Muscle of leg (tissue), 11 donors: Measurements from ENCODE around the gene RPUSD1. TPM values are rescaled to one million over a fixed set of nuclear protein-coding genes. Genes with fewer than 3 reads are reported as not detected.

Experiments
- DNase-seq: peaks from one replicate; pipeline ENCODE4 v3.0.0; 2013
- H3K27ac ChIP-seq: one replicate; pipeline ENCODE4 v1.5.1; 2013; ENCODE audit warnings: mild to moderate bottlenecking, low read length, control low read depth
- H3K27me3 ChIP-seq: one replicate; pipeline ENCODE4 v1.6.1; 2013; ENCODE audit warnings: low read length; ENCODE audit not compliant: control insufficient read depth, insufficient read depth
- H3K36me3 ChIP-seq: one replicate; pipeline ENCODE4 v1.6.1; 2013; ENCODE audit warnings: low read length; ENCODE audit not compliant: control insufficient read depth, insufficient read depth
- H3K4me1 ChIP-seq: one replicate; pipeline ENCODE4 v1.6.1; 2013; ENCODE audit warnings: low read length; ENCODE audit not compliant: control insufficient read depth, insufficient read depth
- H3K4me3 ChIP-seq: one replicate; pipeline ENCODE4 v1.5.1; 2013; ENCODE audit warnings: low read length, control low read depth
- H3K9me3 ChIP-seq: replicated peaks from 2 replicates; pipeline ENCODE4 v1.6.1; 2013; ENCODE audit warnings: low read depth, low read length; ENCODE audit not compliant: control insufficient read depth
- WGBS: methylation state at CpG from one replicate; pipeline ENCODE4 v1.1.5; 2013; ENCODE audit warnings: missing lambda C conversion rate; ENCODE audit not compliant: insufficient coverage; 5-methylcytosine and 5-hydroxymethylcytosine counted together
- polyA plus RNA-seq, 8 donors: library from polyadenylated mRNA; unstranded; fragments of 120-200 nt; gene quantifications; one replicate each; pipeline versions ENCODE4 v1.2.1 to v1.2.3, GENCODE V29; 2013; ENCODE audit warnings: inconsistent platforms in 1 of 8, low replicate concordance in 1 of 8; ENCODE audit not compliant: insufficient read length in 8 of 8, insufficient read depth in 1 of 8
- total RNA-seq: library from RNA; stranded (reverse); fragments of 120-200 nt; gene quantifications from one replicate; pipeline ENCODE4 v1.2.4, GENCODE V29; 2013

RPUSD1 gene
- total and polyA plus RNA-seq, 9 donors: 9.4 to 13.9 (median 11.9) TPM

DNA sequence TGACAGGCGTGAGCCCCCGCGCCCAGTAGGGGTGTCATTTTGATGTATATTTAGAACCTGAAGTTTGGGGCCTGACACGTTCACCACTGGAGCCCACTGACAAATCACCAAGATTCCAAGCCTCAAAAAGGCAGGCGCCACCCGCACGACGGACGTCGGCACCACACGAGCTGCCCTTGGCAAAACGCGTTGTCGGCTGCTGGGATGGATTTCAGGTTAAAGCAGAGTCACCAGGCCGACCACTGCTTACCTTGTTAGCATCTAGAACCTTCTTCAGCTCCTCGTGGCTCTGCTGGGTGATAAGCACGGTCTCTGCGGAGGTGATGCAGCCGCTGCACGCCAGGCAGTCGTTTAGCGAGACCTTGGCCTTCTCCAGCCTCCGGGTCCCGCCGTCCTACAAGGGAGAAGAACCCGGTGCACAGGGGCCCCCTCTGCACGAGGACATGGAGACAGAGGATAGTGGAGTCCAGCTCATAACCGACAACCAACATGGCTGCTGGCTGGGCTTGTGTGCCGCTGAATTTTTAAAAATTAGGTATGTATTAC lies 51.2 kb downstream of the RPUSD1 start:
- Histone ChIP-seq H3K4me3 (no peak overlapping the region), H3K27ac (no peak overlapping the region), H3K9me3 (no peaks in the 10 kb centered on the region), H3K4me1 (peaks cover 14% of the 10 kb centered on the region), H3K36me3 (peaks cover 63% of the 10 kb centered on the region), H3K27me3 (no peaks in the 10 kb centered on the region)
- no peak for DNase-seq
- 91% methylated on average over 24 of the region's 29 CpGs for WGBS

DNA sequence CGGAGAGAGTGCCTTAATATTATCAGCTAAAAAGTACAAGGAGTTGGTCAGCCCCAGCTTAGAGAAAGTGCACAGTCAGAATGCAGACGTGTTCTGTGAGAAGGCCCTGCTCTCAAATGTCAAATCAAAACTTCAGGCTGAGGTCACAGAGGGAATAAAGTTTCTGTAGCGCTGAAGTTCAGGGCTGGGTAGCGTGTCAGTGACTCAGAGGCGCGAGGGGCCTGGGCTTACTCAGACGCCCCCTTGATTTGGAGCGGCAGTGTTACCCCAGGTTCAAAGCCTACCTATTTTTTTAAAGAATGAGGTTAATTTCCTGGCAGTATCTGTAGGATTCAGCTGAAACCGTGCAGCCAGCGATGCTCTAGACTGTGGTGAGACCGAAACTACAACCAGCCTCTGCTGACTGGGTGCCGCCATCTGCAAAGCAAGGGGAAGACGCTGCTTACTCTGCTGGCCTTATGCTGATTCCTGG lies 52.2 kb downstream of the RPUSD1 start:
- Histone ChIP-seq H3K27ac (no peak overlapping the region), H3K4me1 (peaks cover 10% of the 10 kb centered on the region), H3K36me3 (peaks cover 72% of the 10 kb centered on the region), H3K4me3 (no peak overlapping the region), H3K27me3 (no peaks in the 10 kb centered on the region), H3K9me3 (no peaks in the 10 kb centered on the region)
- WGBS: 87% methylated on average over 13 of the region's 13 CpGs
- DNase-seq: no peak

DNA sequence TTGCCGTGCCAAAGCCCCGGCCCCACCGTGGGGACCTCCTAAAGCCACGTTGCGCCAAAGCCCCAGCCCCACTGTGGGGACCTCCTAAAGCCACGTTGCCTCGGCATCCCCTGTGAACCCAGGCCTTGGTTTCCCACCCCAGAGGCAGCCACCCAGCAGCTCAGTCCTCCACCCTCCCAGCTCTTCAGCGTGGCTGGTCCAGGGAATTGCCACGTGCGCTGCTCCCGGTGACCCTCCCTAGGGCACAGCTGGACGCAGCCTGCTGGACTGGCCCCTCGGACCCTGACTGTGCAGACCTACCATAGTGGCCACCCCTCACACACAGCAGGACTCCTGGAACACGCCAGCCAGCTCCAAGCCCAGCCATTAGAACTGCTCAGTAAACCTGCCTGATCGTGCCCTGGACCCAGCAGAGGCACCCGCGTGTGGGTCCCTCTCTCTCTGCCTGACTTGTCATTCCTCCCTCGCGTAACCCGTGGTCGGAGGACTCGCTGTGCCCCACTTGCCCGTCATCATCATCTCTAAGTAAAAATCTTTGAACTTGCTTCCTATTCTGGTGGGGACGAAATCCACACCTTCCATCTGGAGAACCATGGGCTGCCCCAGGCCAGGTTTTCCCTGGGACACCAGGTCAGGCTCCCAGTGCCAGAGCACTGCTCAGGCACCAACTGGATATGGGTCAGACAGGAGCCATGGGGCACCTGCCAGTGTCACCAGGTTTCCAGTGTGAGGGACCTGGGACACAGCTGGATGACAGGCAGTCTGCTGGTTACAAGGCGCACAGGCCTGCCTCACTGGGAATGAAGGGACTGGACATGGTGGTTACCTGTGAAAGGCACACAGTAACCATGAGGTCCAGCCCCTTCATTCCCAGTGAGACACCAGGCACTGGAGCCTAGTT lies 53.0 kb downstream of the RPUSD1 start:
- WGBS: 89% methylated on average over 24 of the region's 25 CpGs
- H3K9me3 ChIP-seq: no peaks in the 10 kb centered on the region
- peaks cover 79% of the 10 kb centered on the region for H3K36me3 ChIP-seq

More for the DNA sequence above, 53.0 kb downstream of the RPUSD1 start:
- Histone ChIP-seq H3K27me3 (no peaks in the 10 kb centered on the region), H3K4me3 (no peak overlapping the region), H3K27ac (no peak overlapping the region), H3K4me1 (peaks cover 8% of the 10 kb centered on the region)
- DNase-seq: no peak

Other genes with a start within 250 kb of the RPUSD1 start
- 0.13 TPM for gene PRR35, start 228.0 kb downstream of the RPUSD1 start, total RNA-seq
- gene PRR35, start 228.0 kb downstream of the RPUSD1 start, polyA plus RNA-seq: under 1 TPM in 7 of 8 donors, not detected in 1; 0.07 to 0.30 (median 0.13) TPM
- gene NHLRC4, start 221.4 kb downstream of the RPUSD1 start, total RNA-seq: 1.5 TPM
- gene NHLRC4, start 221.4 kb downstream of the RPUSD1 start, polyA plus RNA-seq: 1 to 10 TPM; 1.3 to 1.8 (median 1.5) TPM
- gene PIGQ, start 218.4 kb downstream of the RPUSD1 start, total RNA-seq: 12.2 TPM
- gene PIGQ, start 218.4 kb downstream of the RPUSD1 start, polyA plus RNA-seq: 10 to 100 TPM; 14.1 to 23.2 (median 19.2) TPM
- 9.4 TPM for gene RAB40C, start 198.3 kb downstream of the RPUSD1 start, total RNA-seq
- 10 to 100 TPM; 10.3 to 15.4 (median 13.2) TPM for gene RAB40C, start 198.3 kb downstream of the RPUSD1 start, polyA plus RNA-seq
- 0.22 TPM for gene WFIKKN1, start 157.4 kb downstream of the RPUSD1 start, total RNA-seq
- under 1 TPM; 0.12 to 0.82 (median 0.39) TPM for gene WFIKKN1, start 157.4 kb downstream of the RPUSD1 start, polyA plus RNA-seq
- gene METTL26, start 152.1 kb downstream of the RPUSD1 start, total RNA-seq: 47.9 TPM
- gene METTL26, start 152.1 kb downstream of the RPUSD1 start, polyA plus RNA-seq: 10 to 100 TPM; 39.3 to 59.1 (median 42.5) TPM
- gene MCRIP2, start 146.6 kb downstream of the RPUSD1 start, total RNA-seq: 18.6 TPM
- 10 to 100 TPM in 4 of 8 donors, 1 to 10 TPM in 4; 7.7 to 16.8 (median 10.8) TPM for gene MCRIP2, start 146.6 kb downstream of the RPUSD1 start, polyA plus RNA-seq
- gene WDR90, start 139.0 kb downstream of the RPUSD1 start, total RNA-seq: 12.3 TPM
- gene WDR90, start 139.0 kb downstream of the RPUSD1 start, polyA plus RNA-seq: 10 to 100 TPM; 10.6 to 30.5 (median 20.3) TPM
- gene RHOT2, start 120.2 kb downstream of the RPUSD1 start, total RNA-seq: 31.6 TPM
- gene RHOT2, start 120.2 kb downstream of the RPUSD1 start, polyA plus RNA-seq: 10 to 100 TPM; 45.1 to 88.7 (median 66.5) TPM
- gene RHBDL1, start 112.7 kb downstream of the RPUSD1 start, total RNA-seq: 1.3 TPM
- 1 to 10 TPM in 6 of 8 donors, under 1 TPM in 2; 0.84 to 2.6 (median 1.7) TPM for gene RHBDL1, start 112.7 kb downstream of the RPUSD1 start, polyA plus RNA-seq
- 70.7 TPM for gene STUB1, start 108.0 kb downstream of the RPUSD1 start, total RNA-seq
- gene STUB1, start 108.0 kb downstream of the RPUSD1 start, polyA plus RNA-seq: 100 to 1,000 TPM in 4 of 8 donors, 10 to 100 TPM in 4; 93.9 to 115 (median 100) TPM
- gene JMJD8, start 104.0 kb downstream of the RPUSD1 start, total RNA-seq: 20.7 TPM
- 10 to 100 TPM; 27.3 to 40.2 (median 34.5) TPM for gene JMJD8, start 104.0 kb downstream of the RPUSD1 start, polyA plus RNA-seq
- gene WDR24, start 98.0 kb downstream of the RPUSD1 start, total RNA-seq: 2.0 TPM
- gene WDR24, start 98.0 kb downstream of the RPUSD1 start, polyA plus RNA-seq: 10 to 100 TPM in 1 of 8 donors, 1 to 10 TPM in 7; 7.1 to 10.5 (median 8.9) TPM
- not detected for gene FBXL16, start 82.6 kb downstream of the RPUSD1 start, total RNA-seq
- gene FBXL16, start 82.6 kb downstream of the RPUSD1 start, polyA plus RNA-seq: under 1 TPM; 0.18 to 0.87 (median 0.42) TPM
- gene METRN, start 73.3 kb downstream of the RPUSD1 start, total RNA-seq: 35.6 TPM
- 10 to 100 TPM; 33.3 to 49.6 (median 34.9) TPM for gene METRN, start 73.3 kb downstream of the RPUSD1 start, polyA plus RNA-seq
- gene ANTKMT, start 67.2 kb downstream of the RPUSD1 start, total RNA-seq: 29.8 TPM
- 10 to 100 TPM; 14.1 to 22.8 (median 16.0) TPM for gene ANTKMT, start 67.2 kb downstream of the RPUSD1 start, polyA plus RNA-seq
- gene CCDC78, start 61.9 kb downstream of the RPUSD1 start, total RNA-seq: 0.18 TPM
- gene CCDC78, start 61.9 kb downstream of the RPUSD1 start, polyA plus RNA-seq: 1 to 10 TPM in 7 of 8 donors, under 1 TPM in 1; 0.77 to 2.1 (median 1.3) TPM
- 1.7 TPM for gene HAGHL, start 61.3 kb downstream of the RPUSD1 start, total RNA-seq
- 1 to 10 TPM; 1.8 to 4.7 (median 2.9) TPM for gene HAGHL, start 61.3 kb downstream of the RPUSD1 start, polyA plus RNA-seq
- gene CIAO3, start 47.4 kb downstream of the RPUSD1 start, total RNA-seq: 18.3 TPM
- gene CIAO3, start 47.4 kb downstream of the RPUSD1 start, polyA plus RNA-seq: 10 to 100 TPM; 14.3 to 19.6 (median 17.5) TPM
- 0.31 TPM for gene MSLN, start 27.6 kb downstream of the RPUSD1 start, total RNA-seq
- gene MSLN, start 27.6 kb downstream of the RPUSD1 start, polyA plus RNA-seq: 1 to 10 TPM in 4 of 8 donors, under 1 TPM in 4; 0.23 to 6.9 (median 0.93) TPM
- 14.5 TPM for gene CHTF18, start 239 bp upstream of the RPUSD1 start, total RNA-seq
- gene CHTF18, start 239 bp upstream of the RPUSD1 start, polyA plus RNA-seq: 10 to 100 TPM; 11.5 to 27.1 (median 18.0) TPM
- not detected for gene GNG13, start 12.4 kb upstream of the RPUSD1 start, total RNA-seq
- under 1 TPM in 1 of 8 donors, not detected in 7; 0.20 TPM for gene GNG13, start 12.4 kb upstream of the RPUSD1 start, polyA plus RNA-seq
- gene LMF1, start 182.6 kb upstream of the RPUSD1 start, total RNA-seq: 10.2 TPM
- 10 to 100 TPM in 4 of 8 donors, 1 to 10 TPM in 4; 8.7 to 14.1 (median 10.2) TPM for gene LMF1, start 182.6 kb upstream of the RPUSD1 start, polyA plus RNA-seq
- gene SOX8, start 193.4 kb upstream of the RPUSD1 start, total RNA-seq: 31.1 TPM
- gene SOX8, start 193.4 kb upstream of the RPUSD1 start, polyA plus RNA-seq: 10 to 100 TPM; 38.7 to 50.9 (median 42.1) TPM